GM03348 (cell line): ENCODE measurements around the gene TRIM7.
A peak's percentile ranks its signal among the peaks of the same experiment; 100 is the strongest.

Experiments
- DNase-seq: peaks from one replicate; pipeline ENCODE4 v3.0.0; 2012; ENCODE audit warnings: low spot score

TRIM7 gene

GRCh38 chr5:181204826-181205760 is at the start of gene TRIM7:
TRIM7 (minus strand) TSS chr5:181205196; CDS start chr5:181205110, 86 bp downstream.
- DNase-seq: peak; percentile 58

DNA sequence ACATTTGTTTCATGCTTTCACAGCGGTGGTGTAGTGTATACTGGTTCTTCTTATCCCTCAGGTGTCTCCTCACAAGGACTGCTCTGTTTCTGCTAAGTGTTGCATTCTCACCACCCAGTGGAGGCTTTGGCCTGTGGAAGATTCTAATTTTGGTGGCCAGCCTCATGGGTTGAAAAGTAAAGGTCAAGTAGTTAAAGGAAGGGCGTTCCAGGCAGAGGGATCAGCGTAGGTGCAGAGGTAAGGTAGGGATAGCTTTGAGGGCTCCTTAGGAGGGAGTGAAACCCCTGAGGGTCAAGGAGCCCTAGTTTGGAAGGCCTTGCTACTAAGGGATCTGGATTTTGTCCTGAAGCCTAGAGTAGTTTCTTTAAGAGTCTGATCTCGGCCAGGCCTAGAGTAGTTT is 43.3 kb upstream of the TRIM7 start:
- DNase-seq: no peak

- DNase-seq: peak; percentile 97
Measured at GRCh38 chr5:181246276-181247049, 41.5 kb upstream of the TRIM7 start.

DNA sequence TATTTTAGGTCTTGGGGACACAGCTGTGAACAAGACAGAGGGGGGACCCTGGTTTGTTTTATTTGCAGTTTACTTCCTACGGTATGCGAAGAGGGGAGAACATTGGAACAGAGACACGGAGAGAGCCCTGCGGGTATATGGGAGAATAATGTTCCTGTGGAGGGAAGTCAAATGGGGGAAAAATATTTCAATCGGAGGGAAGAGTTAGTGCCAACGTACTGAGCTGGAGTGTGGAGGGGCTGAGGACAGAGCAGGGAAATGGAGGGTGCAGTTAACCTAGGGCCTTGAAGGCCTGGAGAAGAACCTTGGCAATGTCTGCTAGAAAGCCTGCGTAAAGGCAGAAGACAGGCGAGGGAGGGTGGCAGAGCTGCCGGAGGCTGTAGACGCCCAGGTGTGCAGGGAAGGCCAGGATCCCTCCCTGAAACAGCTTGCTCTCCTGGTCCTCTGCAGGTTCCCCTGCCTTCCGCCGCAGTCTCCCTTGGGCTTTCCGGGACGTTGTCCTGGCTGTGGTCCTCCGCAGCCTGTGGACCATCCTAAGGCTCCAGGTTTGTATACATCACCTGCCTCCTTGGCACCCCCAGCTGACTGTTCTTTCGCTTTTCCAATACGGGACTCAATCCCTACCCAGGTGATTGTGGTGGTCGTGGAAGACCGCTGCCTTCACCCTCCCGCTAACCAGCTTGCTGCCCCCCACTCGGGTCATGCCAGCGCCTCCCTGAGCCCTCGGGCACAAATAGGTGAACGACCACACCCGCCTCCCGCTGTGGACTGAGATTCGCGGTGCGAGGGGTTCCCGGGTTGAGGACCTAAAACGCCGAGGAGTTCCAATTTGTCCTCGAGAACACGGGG is 40.7 kb upstream of the TRIM7 start:
- no peak for DNase-seq

DNA sequence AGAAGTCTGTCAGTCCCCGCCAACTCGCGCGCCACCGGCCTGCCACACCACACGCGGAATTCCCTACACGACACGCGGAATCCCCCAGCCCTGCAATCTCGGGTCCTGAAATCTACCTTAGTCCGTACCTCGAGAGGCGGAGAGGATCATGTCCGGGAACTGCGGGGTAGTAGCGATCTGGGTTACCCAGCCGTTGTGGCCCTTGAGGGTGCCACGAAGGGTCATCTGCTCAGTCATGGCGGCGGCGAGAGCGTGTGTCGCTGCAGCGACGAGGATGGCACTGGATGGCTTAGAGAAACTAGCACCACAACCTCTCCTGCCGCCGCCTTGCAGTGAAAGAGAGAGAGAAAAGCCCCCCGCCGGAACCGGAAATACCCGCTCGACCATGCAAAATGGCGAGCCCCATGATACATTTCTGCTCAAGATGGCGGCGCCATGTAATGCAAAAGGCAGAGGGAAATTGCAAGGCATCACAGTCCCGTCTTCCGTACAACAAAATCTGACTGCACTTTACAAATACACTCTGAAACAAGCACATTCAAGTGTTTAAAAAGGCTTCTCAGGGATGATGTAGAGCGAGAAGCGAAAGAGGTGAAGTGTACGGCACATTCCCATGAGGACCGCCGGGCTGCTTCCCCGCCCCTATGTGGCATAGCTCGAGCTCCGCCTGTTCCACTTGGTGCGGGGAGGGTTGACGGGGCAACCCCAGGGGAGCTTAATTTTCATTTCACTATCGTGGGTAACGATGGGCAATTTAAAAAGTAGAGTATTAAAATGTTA is 38.8 kb upstream of the TRIM7 start, which contains the start of gene RACK1:
RACK1 (minus strand) TSS at position 343 of the 780 bp plus-strand sequence; CDS start at position 237, 106 bp downstream.
- peak; percentile 88 for DNase-seq

GRCh38 chr5:181243018-181243563 is 38.1 kb upstream of the TRIM7 start:
- DNase-seq: no peak

DNA sequence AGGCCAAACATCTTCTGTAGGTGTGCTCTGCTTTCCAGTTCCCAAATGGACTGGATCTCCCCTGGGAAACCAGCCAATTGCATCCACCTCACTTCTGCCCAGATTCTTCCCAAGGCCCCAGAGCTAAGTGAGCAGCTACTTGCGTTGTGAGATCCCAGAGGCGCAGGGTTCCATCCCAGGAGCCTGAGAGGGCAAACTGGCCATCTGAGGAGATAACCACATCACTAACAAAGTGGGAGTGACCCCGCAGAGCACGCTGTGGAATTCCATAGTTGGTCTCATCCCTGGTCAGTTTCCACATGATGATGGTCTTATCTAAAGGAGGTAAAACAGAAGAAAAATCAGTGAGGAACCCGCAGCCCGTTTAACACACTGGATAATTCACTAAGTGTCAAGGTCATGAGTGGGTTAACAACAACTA is 37.0 kb upstream of the TRIM7 start:
- no peak for DNase-seq

GRCh38 chr5:181241393-181241975 is 36.5 kb upstream of the TRIM7 start:
- DNase-seq: peak; percentile 78

DNA sequence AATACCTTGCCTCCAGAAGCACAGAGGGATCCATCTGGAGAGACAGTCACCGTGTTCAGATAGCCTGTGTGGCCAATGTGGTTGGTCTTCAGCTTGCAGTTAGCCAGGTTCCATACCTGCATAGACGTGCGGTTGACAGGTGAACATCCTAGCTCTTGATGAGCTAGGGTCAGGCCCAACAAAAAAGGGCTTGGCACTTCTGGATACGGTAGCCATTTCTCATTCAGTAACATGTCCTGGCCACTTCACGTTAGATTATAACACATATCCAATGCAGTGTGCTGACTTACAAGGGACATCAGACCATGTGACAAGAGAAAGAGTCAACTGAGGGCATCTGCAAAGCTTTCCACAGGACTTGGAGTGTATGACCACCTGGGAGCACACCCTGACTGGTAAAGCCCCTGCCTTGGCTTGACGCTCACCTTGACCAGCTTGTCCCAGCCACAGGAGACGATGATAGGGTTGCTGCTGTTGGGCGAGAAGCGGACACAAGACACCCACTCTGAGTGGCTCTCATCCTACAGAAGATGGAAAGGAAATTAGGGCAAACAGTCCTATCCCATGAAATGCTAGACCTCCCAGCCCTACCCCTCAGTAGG is 34.2 kb upstream of the TRIM7 start:
- no peak for DNase-seq

DNA sequence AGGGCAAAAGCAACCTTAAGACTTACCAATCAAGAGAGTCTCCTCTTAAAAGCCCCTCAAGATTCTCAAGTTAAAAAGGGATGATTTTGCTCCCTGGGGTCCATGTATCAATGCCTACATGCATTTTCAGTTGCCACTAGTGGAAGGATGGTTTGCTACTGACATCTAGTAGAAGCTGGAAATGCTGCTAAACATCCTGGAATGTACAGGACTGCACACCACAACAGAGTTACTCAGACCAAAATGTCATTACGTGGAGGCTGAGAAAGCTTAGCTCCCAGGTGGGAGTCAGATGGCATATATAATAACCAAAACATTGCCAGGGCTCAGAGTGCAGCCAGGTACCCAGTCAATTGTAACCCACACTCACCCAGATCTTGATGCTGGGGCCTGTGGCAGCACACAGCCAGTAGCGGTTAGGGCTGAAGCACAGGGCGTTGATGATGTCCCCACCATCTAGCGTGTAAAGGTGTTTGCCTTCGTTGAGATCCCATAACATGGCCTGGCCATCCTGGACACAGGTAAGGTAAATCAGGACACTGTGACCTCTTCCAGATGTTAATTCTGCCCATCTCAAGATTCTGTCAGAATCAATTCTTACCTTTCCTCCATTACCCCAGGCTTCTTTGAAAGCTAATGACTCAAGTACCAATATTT is 32.9 kb upstream of the TRIM7 start:
- no peak for DNase-seq

- DNase-seq: no peak
Measured at GRCh38 chr5:181236954-181237641, 32.1 kb upstream of the TRIM7 start.

- DNase-seq: no peak
Measured at GRCh38 chr5:181236471-181236870, 31.5 kb upstream of the TRIM7 start.

- no peak for DNase-seq
Measured at GRCh38 chr5:181235689-181236366, 30.8 kb upstream of the TRIM7 start.

GRCh38 chr5:181235323-181235688 is 30.3 kb upstream of the TRIM7 start:
- no peak for DNase-seq

DNA sequence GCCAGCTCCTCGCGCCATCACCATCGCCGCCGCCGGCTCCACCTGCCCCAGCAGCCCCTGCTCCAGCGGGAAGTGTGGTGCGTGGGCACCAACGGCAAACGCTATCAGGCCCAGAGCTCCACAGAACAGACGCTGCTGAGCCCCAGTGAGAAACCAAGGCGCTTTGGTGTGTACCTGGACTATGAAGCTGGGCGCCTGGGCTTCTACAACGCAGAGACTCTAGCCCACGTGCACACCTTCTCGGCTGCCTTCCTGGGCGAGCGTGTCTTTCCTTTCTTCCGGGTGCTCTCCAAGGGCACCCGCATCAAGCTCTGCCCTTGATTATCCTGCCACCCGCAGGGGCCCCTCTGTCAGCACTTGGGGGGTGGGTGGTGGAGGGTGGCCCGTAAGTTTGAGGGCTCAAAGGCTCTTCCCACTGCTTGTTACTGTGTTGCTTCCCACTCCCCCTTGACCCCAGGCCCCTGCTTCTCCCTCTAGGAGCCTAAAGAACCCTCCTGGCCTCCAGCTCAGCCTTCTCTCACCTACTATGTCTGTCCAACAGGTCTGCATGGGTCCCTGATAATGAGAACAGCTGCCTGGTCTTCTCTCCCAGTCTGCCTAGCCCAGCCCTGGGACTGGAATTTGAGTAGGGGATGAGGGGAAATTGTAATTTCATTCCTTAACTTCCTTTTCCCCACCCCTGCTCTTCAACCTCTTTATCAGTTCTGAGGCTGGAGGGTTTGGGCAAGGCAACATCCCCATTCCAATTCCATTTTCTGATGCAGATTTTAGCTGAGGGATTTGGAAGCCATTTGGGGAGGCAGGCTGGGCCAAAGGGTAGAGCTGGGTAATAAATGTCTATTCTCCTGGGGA is 29.7 kb upstream of the TRIM7 start:
- DNase-seq: no peak

GRCh38 chr5:181233801-181234454 is 28.9 kb upstream of the TRIM7 start:
- DNase-seq: no peak
